ENCODE measurements around the gene HS2ST1.

GRCh38 chr1:87122243-87122642 is 207.8 kb downstream of the HS2ST1 start:
- TF ChIP-seq POLR2A (IDR thresholded peaks at IDR 0.05) (no peak), CTCF (IDR thresholded peaks at IDR 0.05) (no peak)
